CD14-positive monocyte (primary cell): ENCODE data around the gene CHPT1. TPM values are rescaled to one million over a fixed set of nuclear protein-coding genes. Genes with fewer than 3 reads are reported as not detected.

Experiments used
- DNase-seq, 3 donors: peaks; one replicate each; pipeline ENCODE4 v3.0.0-alpha.2; 2011 to 2022
- H2AFZ ChIP-seq: 2 replicates; pipeline ENCODE4 v1.6.0; 2012; ENCODE audit warnings: mild to moderate bottlenecking, low read depth, low read length, inconsistent platforms; ENCODE audit not compliant: insufficient read depth, poor library complexity, severe bottlenecking
- H3K27ac ChIP-seq, 2 donors: 1 replicate in 1 of 2; 2 replicates in 1 of 2; pipeline ENCODE4 v1.5.1; 2012 to 2013; ENCODE audit warnings: low read length in 2 of 2, control low read depth in 1 of 2, inconsistent platforms in 1 of 2, low read depth in 1 of 2, mild to moderate bottlenecking in 1 of 2
- H3K27me3 ChIP-seq, 2 donors: one replicate each; pipeline versions ENCODE4 v1.6.0 to v1.6.1; 2011 to 2013; ENCODE audit warnings: low read length in 2 of 2; ENCODE audit not compliant: control insufficient read depth in 2 of 2, insufficient read depth in 2 of 2
- H3K36me3 ChIP-seq, 2 donors: replicated peaks in 1 of 2; 1 replicate in 1 of 2; 2 replicates in 1 of 2; pipeline versions ENCODE4 v1.5.1 to v1.6.1; 2012 to 2013; ENCODE audit warnings: low read length in 2 of 2, control low read depth in 1 of 2, inconsistent platforms in 1 of 2, mild to moderate bottlenecking in 1 of 2; ENCODE audit not compliant: insufficient read depth in 2 of 2, control insufficient read depth in 1 of 2
- H3K4me1 ChIP-seq, 2 donors: 1 replicate in 1 of 2; 2 replicates in 1 of 2; pipeline versions ENCODE4 v1.5.1 to v1.6.1; 2012 to 2013; ENCODE audit warnings: low read length in 2 of 2, control low read depth in 1 of 2, inconsistent platforms in 1 of 2, mild to moderate bottlenecking in 1 of 2, moderate library complexity in 1 of 2; ENCODE audit not compliant: insufficient read depth in 2 of 2, control insufficient read depth in 1 of 2
- H3K4me2 ChIP-seq: replicated peaks from 2 replicates; pipeline ENCODE3; 2012; ENCODE audit warnings: low read length, moderate library complexity, mild to moderate bottlenecking; ENCODE audit not compliant: poor library complexity, severe bottlenecking; ENCODE audit errors: extremely low read depth
- H3K4me3 ChIP-seq, 3 experiments: fragments of 200-600 bp in 1 of 3; sonication (generic) in 1 of 3; replicated peaks in 1 of 3; 1 replicate in 2 of 3; 2 replicates in 1 of 3; pipeline ENCODE4 v1.5.1; 2011 to 2013; ENCODE audit warnings: low read length in 3 of 3, mild to moderate bottlenecking in 3 of 3, control low read depth in 2 of 3, low read depth in 2 of 3, inconsistent platforms in 1 of 3, moderate library complexity in 1 of 3
- H3K79me2 ChIP-seq: 2 replicates; pipeline ENCODE4 v1.6.0; 2012; ENCODE audit warnings: mild to moderate bottlenecking, control low read depth, inconsistent platforms, low read length, moderate library complexity; ENCODE audit not compliant: insufficient read depth
- H3K9ac ChIP-seq: 2 replicates; pipeline ENCODE4 v1.6.0; 2017; ENCODE audit warnings: low read length, mild to moderate bottlenecking; ENCODE audit not compliant: insufficient read depth, poor library complexity, severe bottlenecking
- H3K9me3 ChIP-seq, 2 donors: replicated peaks in 1 of 2; 1 replicate in 1 of 2; 2 replicates in 1 of 2; pipeline versions ENCODE4 v1.5.1 to v1.6.1; 2012 to 2013; ENCODE audit warnings: low read length in 2 of 2, control low read depth in 1 of 2; ENCODE audit not compliant: control insufficient read depth in 1 of 2, insufficient read depth in 1 of 2
- H4K20me1 ChIP-seq: 2 replicates; pipeline ENCODE4 v1.6.0; 2012; ENCODE audit warnings: mild to moderate bottlenecking, low read length, control low read depth, moderate library complexity; ENCODE audit not compliant: insufficient read depth
- H3K27ac Mint-ChIP-seq, 7 donors: one replicate each; pipeline ENCODE4 v1.8.0; 2020; ENCODE audit warnings: mild to moderate bottlenecking in 7 of 7, mixed read lengths in 7 of 7, moderate library complexity in 6 of 7, inconsistent platforms in 2 of 7
- H3K27me3 Mint-ChIP-seq, 3 donors: one replicate each; pipeline ENCODE4 v1.8.0; 2021 to 2022; ENCODE audit warnings: low read depth in 3 of 3, mild to moderate bottlenecking in 3 of 3, mixed read lengths in 3 of 3, moderate library complexity in 3 of 3, inconsistent platforms in 1 of 3
- H3K36me3 Mint-ChIP-seq, 2 donors: one replicate each; pipeline ENCODE4 v1.8.0; 2020; ENCODE audit warnings: mixed read lengths in 2 of 2, inconsistent platforms in 1 of 2, mild to moderate bottlenecking in 1 of 2
- H3K4me1 Mint-ChIP-seq: one replicate; pipeline ENCODE4 v1.8.0; 2020; ENCODE audit warnings: mild to moderate bottlenecking, mixed read lengths
- H3K4me3 Mint-ChIP-seq, 2 donors: one replicate each; pipeline ENCODE4 v1.8.0; 2020; ENCODE audit warnings: mild to moderate bottlenecking in 2 of 2, mixed read lengths in 2 of 2, moderate library complexity in 1 of 2
- H3K9me3 Mint-ChIP-seq, 7 donors: one replicate each; pipeline ENCODE4 v1.8.0; 2020 to 2022; ENCODE audit warnings: mixed read lengths in 7 of 7, mild to moderate bottlenecking in 6 of 7, moderate library complexity in 6 of 7, inconsistent platforms in 2 of 7
- CTCF ChIP-seq: fragments of 200-600 bp; IDR thresholded peaks from one replicate; pipeline ENCODE4 v1.8.0; 2022; ENCODE audit warnings: antibody characterized with exemption, mild to moderate bottlenecking
- WGBS: methylation state at CpG from one replicate; pipeline ENCODE4 v1.1.5; 2013; ENCODE audit warnings: missing lambda C conversion rate; ENCODE audit not compliant: insufficient coverage; 5-methylcytosine and 5-hydroxymethylcytosine counted together
- intact Hi-C, 2 donors: fragments of 100-400 bp; cut with micrococcal nuclease; formaldehyde crosslinking; loops; one replicate each; pipeline versions ENCODE4 v1.15.0 to v1.15.1; 2023
- polyA plus RNA-seq, 3 donors: library from polyadenylated mRNA; depleted of rRNA in 1 of 3; unstranded in 2 of 3; stranded (reverse) in 1 of 3; fragments of 300-500 nt in 2 of 3; fragments of >200 nt in 1 of 3; fragmentation: Illumina TruSeq in 2 of 3; gene quantifications; 1 replicate in 2 of 3; 2 replicates in 1 of 3; pipeline ENCODE4 v1.2.3, GENCODE V29; 2012 to 2021

CHPT1 gene
- polyA plus RNA-seq, 3 donors, result 30.9 to 92.7 (median 36.7) TPM

GRCh38 chr12:101678081-101678480, 19.4 kb upstream of the CHPT1 start:
- no peaks in the 10 kb centered on the region for H3K9me3 ChIP-seq
- Mint-ChIP-seq H3K9me3 (peaks cover 0 to 1% (median 0%) of the 10 kb centered on the region in 7 donors), H3K27me3 (no peaks in the 10 kb centered on the region), H3K36me3 (no peaks in the 10 kb centered on the region), H3K27ac (no peak overlapping the region), H3K4me1 (peaks cover 4% of the 10 kb centered on the region), H3K4me3 (no peak overlapping the region)
- H3K36me3 ChIP-seq, result no peaks in the 10 kb centered on the region
- no peak overlapping the region for H3K9ac ChIP-seq
- TF ChIP-seq CTCF, result no peak
- H3K79me2 ChIP-seq, result no peaks in the 10 kb centered on the region
- no peak overlapping the region for H2AFZ ChIP-seq
- H3K27ac ChIP-seq, result no peak overlapping the region
- DNase-seq, result no peak
- intact Hi-C loops, result loop anchor here in 1 of 2 donors (10.0 kb wide), 1 partner anchor 63 kb away; no protein-coding TSS in a partner anchor
- H3K4me2 ChIP-seq, result no peak overlapping the region
- H3K27me3 ChIP-seq, result no peaks in the 10 kb centered on the region
- peaks cover 0 to 2% of the 10 kb centered on the region in 2 donors for H3K4me1 ChIP-seq
- H3K4me3 ChIP-seq, result no peak overlapping the region
- no peaks in the 10 kb centered on the region for H4K20me1 ChIP-seq

DNA sequence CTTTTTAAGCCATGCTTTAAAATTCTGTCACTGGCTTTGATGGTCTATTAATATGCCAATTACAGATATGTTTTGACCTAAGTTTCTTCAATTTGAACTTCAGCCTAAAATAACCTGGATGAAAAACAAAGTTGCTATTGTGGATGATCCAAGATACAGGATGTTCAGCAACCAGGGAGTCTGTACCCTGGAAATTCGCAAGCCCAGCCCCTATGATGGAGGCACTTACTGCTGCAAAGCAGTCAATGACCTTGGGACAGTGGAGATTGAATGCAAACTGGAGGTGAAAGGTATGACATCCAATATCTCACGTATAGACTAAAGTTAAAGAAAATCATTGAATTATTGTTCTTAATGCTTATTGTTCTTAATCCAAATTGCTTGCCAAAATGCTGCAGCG, 17.2 kb upstream of the CHPT1 start:
- 100% methylated on average over 1 of the region's 3 CpGs for WGBS
- DNase-seq, result no peak
- H3K27ac ChIP-seq, result no peak overlapping the region
- H3K9me3 ChIP-seq, result no peaks in the 10 kb centered on the region
- Mint-ChIP-seq H3K27ac (peak overlapping the region in 1 of 7 donors; percentile 13), H3K27me3 (no peaks in the 10 kb centered on the region), H3K36me3 (no peaks in the 10 kb centered on the region), H3K9me3 (peaks cover 0 to 2% (median 0%) of the 10 kb centered on the region in 7 donors), H3K4me3 (no peak overlapping the region), H3K4me1 (peaks cover 4% of the 10 kb centered on the region)
- no peaks in the 10 kb centered on the region for H3K36me3 ChIP-seq
- intact Hi-C loops, result no loop called here
- no peak overlapping the region for H3K4me3 ChIP-seq
- no peak overlapping the region for H3K9ac ChIP-seq
- H4K20me1 ChIP-seq, result no peaks in the 10 kb centered on the region
- H3K27me3 ChIP-seq, result no peaks in the 10 kb centered on the region
- H3K4me1 ChIP-seq, result no peaks in the 10 kb centered on the region
- H3K4me2 ChIP-seq, result no peak overlapping the region
- no peak overlapping the region for H2AFZ ChIP-seq
- H3K79me2 ChIP-seq, result no peaks in the 10 kb centered on the region
- TF ChIP-seq CTCF, result no peak
